NT2/D1 (cell line): ENCODE data around the gene TUBA8.

Experiments
- SUZ12 ChIP-seq: IDR thresholded peaks from 2 replicates; pipeline ENCODE4 v1.6.1; 2011; ENCODE audit not compliant: insufficient read length, insufficient read depth; ENCODE audit errors: extremely low read depth
- YY1 ChIP-seq: IDR thresholded peaks from 2 replicates; pipeline ENCODE4 v1.6.1; 2011; ENCODE audit not compliant: insufficient read length, insufficient read depth
- ZNF274 ChIP-seq: IDR thresholded peaks from 2 replicates; pipeline ENCODE4 v1.6.1; 2011; ENCODE audit warnings: mild to moderate bottlenecking, low read depth, low read length

GRCh38 chr22:18077087-18077638 is 33.4 kb upstream of the TUBA8 start:
- TF ChIP-seq SUZ12, result no peak
- TF ChIP-seq YY1, result no peak
- TF ChIP-seq ZNF274, result no peak
